ENCODE results near the gene AGPAT4.
"Not testable (repeated sequence)": the region's sequence is repeated elsewhere in the genome, so short reads cannot be mapped to it uniquely, and the experiment has no call there.

AGPAT4 gene

DNA sequence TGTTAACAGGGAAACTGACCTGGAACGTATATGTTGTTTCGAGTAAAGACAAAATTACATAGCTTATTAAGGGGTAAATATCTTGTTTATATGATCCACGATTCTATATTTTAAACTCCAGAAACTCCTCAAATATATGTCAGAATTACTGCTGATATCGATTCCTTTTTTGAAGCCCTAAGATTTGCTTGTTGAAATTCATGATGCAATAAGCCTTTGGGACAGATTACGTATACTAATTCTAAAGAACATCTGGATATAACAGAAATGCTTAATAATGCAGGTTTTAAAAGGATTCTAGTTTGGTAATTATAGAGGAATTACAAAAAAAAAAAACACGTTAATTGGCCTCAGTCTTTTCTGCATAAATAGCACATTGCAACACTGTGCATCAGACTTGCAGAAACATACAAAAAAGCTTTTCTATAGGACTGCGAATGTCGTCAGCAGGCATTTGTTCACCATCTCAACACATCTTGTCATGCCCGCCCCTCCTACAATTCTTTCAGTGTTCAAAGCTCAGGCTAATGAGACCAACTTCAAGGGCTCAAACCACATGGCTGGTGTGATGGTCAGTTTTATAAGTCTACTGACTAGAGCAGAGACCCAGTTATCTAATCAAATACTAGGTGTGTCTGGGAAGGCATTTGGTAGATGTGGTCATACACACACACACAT lies 74.9 kb downstream of the AGPAT4 start:
- no peak for DNase-seq

DNA sequence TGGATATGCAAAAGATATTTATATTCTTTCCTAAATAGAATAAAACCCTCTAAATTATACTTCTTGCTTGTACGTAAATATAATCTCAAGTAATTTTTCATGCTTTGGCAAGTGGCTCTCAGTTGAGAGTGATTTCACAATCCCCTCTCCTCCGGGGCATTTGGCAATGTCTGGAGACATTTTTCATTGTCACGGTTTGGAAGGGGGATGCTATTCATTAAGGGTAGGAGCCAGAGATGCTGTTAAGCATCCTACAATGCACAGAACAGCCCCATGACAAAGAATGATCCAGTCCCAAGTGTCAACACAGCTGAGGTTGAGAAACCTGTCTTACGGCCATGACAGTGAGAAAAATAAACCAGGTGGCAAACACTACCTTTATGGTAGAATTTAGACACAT lies 75.7 kb downstream of the AGPAT4 start:
- no peak for DNase-seq

DNA sequence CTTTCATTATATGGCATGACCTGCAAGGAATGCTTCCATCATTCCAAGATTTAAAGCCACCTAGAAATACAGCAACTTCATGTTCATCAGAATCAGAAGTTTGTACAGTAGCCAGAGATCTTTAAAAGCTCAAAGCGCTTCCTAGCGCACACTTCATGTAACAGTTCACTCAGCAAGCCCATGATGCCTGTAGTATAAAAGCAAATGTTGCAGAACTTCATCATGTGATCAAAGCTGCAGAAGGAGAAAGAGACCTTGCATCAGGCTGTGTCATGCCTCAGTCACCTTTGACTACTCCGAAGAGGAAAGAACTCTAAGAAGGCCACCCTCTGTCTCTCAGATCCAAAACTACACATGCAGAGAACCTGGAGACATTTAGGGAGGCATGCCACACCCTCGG lies 78.5 kb downstream of the AGPAT4 start:
- DNase-seq: no peak

DNA sequence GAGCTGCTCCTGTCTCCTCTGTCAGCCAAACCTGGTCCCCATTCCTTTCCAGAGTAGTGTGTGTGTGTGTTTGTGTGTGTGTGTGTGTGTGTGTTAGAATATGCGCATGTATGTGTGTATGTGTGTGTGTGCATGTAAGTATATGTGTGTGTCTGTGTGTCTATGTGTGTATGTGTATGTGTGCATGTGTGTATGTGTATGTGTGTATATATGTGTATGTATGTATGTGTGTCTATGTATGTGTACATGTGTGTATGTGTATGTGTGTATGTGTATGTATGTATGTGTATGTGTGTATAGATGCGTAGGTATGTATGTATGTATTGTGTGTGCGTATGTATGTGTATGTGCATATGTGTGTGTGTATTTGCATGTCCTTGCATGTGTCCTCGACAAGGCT lies 79.5 kb downstream of the AGPAT4 start:
- no peak for DNase-seq

DNA sequence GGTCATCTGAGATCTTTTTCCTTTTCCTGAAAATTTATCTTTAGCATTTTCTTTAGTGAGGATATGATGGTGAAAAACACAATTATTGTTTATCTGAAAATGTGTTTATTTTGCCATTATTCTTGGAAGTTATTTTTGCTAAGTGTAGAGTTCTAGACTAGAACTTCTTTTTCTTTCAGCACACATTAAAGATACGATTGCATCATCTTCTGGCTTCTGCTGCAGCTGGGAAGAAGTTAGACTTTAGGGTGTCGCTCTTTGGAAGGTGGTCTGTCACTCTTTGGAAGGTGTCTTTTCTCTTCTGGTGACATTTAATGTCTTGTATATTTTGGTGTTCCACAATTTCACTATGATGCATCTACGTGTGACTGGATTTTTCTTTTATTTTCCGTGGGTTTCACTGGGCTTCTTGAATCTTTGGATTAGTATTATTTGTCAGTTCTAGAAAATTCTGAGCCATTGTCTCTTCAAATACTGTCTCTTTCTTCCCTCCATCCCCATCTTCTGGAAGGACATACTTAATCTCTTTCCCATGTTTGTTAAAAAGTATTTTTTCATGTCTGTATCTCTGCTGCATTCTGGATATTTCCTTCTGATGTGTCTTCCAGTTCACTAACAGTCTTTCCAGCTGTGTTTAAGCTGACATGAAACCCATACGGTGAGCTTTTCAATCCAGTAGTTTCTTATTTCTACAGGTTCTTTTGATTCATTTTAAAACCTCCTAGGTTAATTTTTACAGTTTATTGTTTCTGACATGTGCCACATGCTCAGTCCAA lies 81.0 kb downstream of the AGPAT4 start:
- DNase-seq: no peak

DNA sequence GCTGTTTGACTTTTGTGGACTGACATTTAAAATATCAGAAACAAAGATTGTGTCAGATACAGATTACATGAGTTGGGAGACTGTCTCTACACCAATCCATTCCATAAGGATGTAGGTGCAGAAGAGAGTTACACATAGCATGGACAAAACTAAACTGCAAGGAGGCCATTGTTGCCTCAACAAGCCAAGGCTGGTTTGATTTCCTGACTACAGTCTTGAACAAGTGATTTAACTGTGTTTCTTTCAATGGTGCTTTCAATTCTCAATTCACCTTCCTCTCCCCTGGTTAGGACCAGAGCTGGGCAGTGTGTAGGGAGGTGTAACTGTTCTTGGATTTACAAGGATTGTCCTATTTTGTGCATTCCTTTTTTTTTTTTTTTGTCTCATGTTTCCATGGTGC lies 82.2 kb downstream of the AGPAT4 start:
- DNase-seq: no peak

DNA sequence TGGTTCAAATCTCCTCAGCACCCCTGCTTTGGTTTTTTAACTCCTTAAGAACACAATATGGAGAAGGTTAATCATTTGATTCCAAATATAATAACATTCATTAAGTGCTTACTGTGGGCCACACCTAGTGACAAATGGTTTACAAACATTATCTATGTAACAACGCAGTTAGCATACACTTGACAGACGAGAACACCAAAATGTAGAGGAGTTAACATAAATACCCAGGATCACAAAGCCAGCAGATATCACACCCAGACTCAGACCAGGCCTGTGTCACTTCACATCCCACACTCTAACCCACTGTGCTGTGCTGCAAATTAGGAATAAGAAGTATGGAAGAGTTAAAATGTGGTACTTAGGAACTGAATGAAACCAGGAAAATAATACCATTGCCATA lies 82.9 kb downstream of the AGPAT4 start:
- DNase-seq: no peak

DNA sequence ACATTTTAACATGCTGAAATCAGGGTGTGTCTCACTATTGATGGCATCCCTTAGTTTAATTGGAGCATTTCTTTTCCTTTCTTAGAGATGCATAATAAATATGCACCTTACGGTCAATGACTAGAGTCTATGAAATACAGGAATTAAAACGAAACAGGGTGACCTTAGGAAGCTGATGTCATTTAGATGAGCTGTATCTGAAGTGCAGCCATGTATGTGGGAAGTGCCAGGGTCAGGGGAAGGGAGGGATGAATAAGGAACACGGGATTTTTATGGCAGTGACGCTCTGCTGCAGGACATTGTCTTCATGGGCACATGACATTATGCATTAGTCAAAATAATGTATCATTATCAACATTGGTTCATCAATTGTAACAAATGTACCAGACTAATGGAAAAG lies 84.0 kb downstream of the AGPAT4 start:
- no peak for DNase-seq

DNA sequence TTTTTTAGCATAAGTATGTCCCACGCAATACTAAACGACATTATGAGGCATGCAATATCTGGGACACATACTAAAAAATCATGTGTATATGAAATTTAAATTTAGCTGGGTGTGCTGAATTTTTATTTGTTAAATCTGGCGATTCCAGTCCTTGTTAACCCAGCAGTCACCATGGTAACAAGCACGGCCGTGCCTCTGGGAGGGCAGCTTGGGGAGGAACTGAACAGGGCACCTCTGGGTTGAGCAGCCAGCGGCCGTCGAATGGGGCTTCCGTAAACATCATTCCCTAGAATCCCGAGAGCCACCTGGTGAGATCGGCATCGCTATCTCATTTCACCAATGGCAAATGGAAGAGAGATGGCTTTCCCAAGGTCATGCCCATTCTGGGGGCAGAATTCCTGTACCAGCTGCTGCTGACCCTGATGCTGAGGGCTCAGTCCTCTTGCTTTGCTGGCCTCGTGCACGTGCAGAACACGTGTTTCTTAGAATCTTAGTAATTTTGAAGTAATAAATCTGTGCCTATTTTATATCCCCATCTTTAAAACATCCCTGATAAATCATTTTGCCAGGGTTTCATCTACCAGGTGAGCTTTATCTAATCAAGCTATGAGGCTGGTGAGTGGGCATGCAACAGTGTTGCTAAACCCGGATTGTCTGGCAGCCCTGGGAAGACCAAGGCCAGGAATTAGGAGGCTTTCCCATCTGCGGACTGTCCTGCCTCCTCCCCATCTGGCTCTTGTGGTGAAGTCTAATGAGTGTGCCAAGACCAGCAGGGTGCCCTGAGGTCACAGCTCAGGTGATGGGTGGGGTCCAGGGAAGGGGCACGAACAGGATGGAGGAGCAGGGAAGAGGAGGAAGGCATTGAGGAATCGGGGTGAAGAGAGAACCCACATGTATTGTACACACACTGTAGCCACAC lies 85.1 kb downstream of the AGPAT4 start:
- DNase-seq: no peak

DNA sequence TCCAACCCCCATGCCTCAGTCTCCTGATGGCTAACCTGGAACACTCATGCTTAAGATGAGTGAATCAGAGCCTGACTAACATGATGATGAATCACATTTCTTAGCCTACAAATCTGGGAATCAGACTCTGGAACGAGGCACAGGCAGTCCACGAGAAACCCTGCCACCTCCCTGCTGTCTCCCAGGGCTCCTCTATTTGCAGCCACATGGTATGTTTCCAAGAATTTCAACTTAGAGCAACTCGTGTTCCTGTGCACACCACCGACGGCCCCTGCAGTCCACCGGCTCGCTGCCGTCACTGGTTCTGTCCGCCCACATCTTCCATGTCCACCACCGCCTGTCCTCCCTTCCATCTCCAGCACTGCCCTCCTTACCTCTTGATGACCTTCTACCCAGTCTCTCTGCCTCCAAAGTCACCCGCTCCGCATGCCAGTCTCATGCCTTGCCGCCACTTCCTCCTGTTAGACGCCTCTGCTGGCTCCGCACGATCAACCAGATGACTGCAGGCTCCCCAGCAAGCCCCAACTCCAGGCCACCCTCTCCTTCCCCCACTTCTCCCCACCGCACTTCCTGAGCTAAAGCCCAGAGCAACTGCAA lies 87.6 kb downstream of the AGPAT4 start:
- no peak for DNase-seq

DNA sequence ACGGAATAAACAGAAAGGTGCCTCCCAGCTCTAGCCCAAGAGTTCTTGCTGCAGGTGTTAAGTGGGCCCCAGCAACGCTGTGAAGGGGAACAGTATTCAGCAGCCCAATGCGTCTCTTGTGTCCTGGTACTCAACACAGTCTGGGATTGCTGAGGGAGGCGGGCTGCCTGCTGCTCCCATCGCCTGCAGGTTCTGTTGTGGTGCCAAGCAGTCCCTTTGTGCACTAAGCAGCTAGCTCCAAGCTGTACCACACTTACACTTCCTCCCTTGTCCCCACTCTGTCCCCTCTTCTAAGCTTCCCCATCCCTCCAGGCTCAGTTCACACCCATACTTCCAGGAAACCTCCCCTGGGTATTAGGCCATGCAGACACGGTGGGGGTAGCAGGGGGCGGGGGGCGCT lies 92.7 kb downstream of the AGPAT4 start:
- no peak for DNase-seq

DNA sequence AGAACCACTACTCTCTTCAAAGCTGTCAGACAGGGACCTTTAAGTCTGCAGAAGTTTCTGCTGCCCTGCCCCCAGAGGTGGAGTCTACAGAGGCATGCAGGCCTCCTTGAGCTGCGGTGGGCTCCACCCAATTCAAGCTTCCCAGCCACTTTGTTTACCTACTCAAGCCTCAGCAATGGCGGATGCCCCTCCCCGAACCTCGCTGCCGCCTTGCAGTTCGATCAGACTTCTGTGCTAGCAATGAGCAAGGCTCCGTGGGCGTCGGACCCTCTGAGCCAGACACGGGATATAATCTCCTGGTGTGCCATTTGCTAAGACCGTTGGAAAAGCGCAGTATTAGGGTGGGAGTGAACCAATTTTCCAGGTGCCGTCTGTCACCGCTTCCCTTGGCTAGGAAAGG lies 95.7 kb downstream of the AGPAT4 start:
- not testable (repeated sequence) for DNase-seq

DNA sequence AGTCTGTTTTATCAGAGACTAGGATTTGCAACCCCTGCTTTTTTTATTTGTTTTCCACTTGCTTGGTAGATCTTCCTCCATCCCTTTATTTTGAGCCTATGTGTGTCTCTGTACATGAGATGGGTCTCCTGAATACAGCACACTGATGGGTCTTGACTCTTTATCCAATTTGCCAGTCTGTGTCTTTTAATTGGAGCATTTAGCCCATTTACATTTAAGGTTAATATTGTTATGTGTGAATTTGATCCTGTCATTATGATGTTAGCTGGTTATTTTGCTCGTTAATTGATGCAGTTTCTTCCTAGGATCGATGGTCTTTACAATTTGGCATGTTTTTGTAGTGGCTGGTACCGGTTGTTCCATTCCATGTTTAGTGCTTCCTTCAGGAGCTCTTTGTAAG lies 97.4 kb downstream of the AGPAT4 start:
- DNase-seq: not testable (repeated sequence)

DNA sequence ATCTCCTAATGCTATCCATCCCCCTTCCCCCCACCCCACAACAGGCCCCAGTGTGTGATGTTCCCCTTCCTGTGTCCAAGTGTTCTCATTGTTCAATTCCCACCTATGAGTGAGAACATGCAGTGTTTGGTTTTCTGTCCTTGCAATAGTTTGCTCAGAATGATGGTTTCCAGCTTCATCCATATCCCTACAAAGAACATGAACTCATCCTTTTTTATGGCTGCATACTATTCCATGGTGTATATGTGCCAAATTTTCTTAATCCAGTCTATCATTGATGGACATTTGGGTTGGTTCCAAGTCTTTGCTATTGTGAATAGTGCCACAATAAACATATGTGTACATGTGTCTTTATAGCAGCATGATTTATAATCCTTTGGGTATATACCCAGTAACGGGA lies 101.1 kb downstream of the AGPAT4 start:
- not testable (repeated sequence) for DNase-seq

DNA sequence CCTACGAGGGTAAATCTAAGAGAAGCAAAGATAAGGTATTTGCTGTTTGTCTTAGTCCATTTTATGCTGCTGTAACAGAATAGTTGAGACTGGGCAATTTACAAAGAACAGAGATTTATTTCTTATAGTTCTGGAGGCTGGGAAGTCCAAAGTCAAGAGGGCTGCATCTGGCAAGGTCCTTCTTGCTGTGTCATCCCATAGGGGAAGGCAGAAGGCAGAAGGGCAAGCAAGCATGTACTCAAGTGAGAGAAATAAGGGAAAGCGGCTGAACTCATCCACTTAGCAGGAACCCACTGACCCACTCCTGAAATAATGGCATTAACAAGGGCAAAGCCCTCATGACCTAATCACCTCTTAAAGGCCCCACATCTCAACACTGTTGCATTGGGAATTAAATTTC lies 102.7 kb downstream of the AGPAT4 start:
- DNase-seq: no peak

DNA sequence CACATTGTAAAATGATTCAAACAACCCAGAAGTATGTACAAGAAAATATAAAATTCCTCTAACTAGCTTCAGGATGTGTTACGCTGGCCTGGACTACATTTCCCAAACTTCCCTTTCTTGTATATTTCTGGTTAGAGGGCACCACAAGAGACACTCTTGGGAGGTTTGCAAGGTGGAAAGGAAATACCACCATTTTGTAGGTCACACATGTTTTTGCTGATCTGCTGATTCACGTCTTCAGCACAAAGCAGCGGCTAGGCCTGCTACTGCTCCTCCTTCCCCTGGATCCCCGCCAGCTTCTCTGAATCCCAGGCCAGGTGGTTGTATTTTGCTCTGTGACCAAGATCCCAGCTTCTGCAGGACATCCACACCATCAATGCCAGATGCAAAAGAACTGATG lies 104.2 kb downstream of the AGPAT4 start:
- DNase-seq: peak; percentile 79

DNA sequence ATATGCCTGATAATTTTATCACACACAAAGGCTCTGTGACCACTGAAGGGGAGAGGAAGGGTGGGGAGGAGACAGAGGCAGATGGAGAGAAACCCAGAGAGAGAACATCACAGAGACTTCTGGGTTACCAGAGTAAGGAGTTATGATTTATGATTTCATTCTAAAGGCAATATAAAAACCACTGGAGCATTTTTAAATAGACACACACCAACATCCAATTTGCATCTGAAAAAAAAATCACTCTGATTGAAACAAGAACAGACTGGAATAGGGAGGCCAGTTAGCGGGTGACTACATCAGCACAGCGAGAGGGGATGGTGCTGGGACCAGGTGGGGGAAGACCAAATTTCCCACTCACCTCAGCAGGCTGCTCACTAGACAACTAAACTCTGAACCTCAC lies 104.8 kb downstream of the AGPAT4 start:
- no peak for DNase-seq

DNA sequence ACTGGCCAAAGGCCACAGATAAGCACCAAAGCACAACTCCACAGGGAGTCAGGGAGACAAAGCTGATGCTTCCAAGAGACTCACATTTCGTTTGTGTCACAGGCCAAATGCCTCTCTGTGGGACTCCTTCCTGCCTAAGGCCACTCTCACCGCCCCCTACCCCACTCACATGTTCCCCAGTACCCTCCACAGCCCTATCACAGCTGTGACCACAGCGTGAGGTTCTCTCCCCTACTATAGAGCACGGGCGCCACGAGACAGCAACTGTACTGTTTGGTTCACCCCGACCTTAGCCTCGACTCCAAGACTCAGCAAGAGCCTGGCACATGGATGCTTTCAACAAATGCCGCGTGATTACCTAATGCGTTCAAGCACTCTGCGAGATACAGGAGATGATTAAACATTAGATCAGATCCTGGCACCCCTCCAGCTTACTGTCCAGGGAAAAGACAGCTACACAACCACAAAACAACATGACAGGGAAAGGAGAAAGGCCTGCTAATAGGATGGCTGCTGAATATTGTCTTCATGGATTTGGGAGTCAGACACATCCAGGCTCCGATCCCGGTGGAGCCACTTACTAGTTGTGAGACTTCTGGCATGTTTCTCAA lies 105.5 kb downstream of the AGPAT4 start:
- no peak for DNase-seq

DNA sequence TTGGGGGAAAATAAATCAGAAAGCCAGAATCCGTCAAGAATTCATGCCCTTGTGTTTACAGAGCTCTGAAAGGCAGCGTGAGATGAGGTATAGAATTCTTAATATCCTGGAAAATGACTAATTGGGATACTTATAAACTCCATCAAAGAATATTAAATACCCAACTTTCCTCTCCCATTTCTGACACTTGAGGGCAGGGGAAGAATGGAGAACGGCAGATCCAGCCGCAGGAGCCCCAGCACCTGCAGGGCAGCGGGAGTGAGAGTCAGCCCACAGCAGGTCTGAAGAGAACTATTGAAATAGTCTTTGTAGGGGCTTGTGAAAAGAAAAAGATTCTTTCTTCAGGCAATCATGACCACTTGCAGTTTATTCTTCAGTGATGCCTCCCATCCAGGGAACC lies 107.2 kb downstream of the AGPAT4 start:
- no peak for DNase-seq

DNA sequence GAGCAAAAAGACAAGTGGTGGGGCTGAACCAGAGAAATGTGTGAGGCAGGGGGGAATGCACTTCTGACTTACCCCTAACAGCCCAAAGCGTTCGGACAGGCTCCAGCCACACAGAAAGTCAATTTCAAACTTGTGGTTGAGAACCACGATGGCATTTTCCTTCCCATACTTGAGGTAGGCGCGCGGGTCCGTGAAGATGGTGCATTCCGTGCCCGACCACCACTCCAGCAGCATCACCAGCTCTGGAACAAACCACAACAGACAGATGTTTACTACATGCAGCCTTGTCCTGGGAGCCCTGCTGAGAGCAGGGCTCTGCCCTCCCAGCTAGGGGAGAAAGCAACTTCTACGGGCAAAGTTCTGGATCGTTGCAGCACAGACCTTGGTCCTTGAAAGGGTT lies 107.7 kb downstream of the AGPAT4 start:
- DNase-seq: no peak

DNA sequence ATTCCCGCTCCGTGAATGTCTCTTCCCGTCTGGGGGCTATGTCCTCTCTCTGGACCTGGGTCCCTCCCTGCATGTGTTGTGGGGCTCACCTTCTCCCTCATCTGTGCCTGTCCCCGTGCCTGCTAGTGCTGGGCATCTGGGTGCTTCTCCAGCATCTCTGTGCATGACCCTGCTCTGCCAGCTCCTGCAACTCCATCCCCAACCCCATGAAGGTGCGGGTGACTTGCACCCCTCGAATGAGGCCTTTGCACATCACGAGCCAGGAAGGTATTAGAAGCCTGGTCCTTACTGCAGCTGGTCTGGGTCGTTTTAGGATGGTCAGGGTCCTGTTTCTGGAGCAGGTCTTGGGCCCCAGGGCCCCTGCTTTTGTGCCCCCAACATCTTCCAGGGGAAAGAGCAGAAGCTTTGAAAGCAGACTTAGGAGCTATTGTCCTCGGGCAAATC lies 109.7 kb downstream of the AGPAT4 start:
- no peak for DNase-seq

DNA sequence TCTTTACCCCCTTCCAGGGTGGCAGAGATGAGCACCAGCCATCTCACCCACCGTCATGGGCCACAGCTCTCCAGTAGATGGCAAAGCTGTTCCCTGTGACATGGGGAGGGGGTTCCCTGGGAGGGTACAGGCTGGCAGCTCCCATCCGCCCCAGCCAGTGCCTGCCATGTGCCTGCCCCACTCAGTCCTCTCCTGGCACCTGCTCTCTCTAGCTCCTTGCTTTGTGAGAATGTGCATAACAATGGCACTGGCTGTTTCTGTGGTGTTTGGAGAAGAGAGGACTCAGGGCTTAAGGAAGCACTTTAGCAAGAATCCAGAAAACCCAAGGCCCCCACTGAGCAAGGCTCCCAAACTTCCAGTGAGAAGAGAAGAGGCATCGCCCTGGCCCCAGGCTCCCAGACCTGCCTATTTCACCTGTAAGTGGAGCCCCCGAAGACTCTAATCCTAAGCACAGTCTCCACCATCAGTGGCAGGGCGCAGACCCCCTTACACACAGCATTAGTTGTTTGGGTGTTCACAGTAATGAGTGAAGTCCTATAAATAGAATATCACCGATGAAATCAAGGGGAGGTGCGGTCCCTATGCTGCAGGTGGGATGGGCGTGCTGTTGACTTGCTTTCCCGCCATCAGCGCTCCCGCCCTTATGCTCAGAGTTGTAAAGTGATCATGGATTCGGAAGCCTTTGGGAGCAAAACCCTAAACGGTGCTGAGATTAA lies 110.2 kb downstream of the AGPAT4 start:
- no peak for DNase-seq
